Cardiac fibroblast (primary cell): ENCODE data around the gene JPH3.

Experiments
- DNase-seq, 2 donors: peaks; one replicate each; pipeline versions ENCODE4 v3.0.0 to v3.0.0-alpha.2; 2010; ENCODE audit warnings: low read depth in 2 of 2
- H3K4me3 ChIP-seq, 2 donors: replicated peaks in 1 of 2; 1 replicate in 1 of 2; 2 replicates in 1 of 2; pipeline ENCODE4 v1.5.1; 2011; ENCODE audit warnings: low read depth in 2 of 2, low read length in 2 of 2, mild to moderate bottlenecking in 2 of 2, moderate library complexity in 1 of 2
- TF ChIP-seq, protein P1 (sequence below): IDR thresholded peaks from one replicate; pipeline ENCODE4 v1.5.1; 2011; ENCODE audit warnings: low read depth, mild to moderate bottlenecking, low read length, inconsistent platforms

The JPH3 gene

GRCh38 chr16:87618216-87618615 is 15.9 kb downstream of the JPH3 start:
- no peak overlapping the region for H3K4me3 ChIP-seq
- TF ChIP-seq, protein P1, sequence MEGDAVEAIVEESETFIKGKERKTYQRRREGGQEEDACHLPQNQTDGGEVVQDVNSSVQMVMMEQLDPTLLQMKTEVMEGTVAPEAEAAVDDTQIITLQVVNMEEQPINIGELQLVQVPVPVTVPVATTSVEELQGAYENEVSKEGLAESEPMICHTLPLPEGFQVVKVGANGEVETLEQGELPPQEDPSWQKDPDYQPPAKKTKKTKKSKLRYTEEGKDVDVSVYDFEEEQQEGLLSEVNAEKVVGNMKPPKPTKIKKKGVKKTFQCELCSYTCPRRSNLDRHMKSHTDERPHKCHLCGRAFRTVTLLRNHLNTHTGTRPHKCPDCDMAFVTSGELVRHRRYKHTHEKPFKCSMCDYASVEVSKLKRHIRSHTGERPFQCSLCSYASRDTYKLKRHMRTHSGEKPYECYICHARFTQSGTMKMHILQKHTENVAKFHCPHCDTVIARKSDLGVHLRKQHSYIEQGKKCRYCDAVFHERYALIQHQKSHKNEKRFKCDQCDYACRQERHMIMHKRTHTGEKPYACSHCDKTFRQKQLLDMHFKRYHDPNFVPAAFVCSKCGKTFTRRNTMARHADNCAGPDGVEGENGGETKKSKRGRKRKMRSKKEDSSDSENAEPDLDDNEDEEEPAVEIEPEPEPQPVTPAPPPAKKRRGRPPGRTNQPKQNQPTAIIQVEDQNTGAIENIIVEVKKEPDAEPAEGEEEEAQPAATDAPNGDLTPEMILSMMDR = no peak
- DNase-seq = no peak

GRCh38 chr16:87619360-87620200 is 17.3 kb downstream of the JPH3 start:
- TF ChIP-seq, protein P1 = no peak
- H3K4me3 ChIP-seq = no peak overlapping the region
- DNase-seq = no peak

DNA sequence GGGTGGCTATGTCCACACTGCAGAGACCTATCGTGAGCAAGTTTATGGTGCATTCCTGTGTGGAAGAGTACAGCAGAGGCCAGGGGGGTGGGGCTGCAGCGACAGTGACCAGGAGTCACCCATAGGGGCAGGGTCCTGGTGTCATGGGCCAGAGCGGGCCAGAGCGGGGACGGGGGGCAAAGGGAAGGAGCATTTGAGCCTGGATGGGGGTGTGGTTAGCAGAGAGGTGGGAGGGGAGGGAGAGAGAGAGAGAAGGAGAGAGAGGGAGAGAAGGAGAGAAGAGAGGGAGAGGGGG is 17.8 kb downstream of the JPH3 start:
- DNase-seq = no peak
- H3K4me3 ChIP-seq = no peak overlapping the region
- TF ChIP-seq, protein P1 = no peak

DNA sequence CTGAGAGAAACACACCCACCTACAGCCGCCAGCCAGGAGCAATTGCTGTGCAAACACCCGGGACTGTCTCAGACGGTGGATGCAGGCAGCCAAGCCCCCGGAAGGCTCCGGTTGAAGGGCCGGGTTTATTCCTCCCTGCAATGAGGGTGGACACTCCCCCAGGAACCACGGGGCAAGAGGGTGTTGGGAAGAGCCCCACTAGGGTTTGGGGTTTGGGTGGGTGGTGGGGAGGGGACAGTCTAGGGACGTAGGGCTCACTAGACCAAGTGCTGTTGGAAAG is 19.2 kb downstream of the JPH3 start:
- H3K4me3 ChIP-seq = no peak overlapping the region
- TF ChIP-seq, protein P1 = no peak
- DNase-seq = no peak

GRCh38 chr16:87621976-87622713 is 19.8 kb downstream of the JPH3 start:
- no peak for DNase-seq
- TF ChIP-seq, protein P1 = no peak
- H3K4me3 ChIP-seq = no peak overlapping the region

- H3K4me3 ChIP-seq = no peak overlapping the region
- no peak for DNase-seq
- TF ChIP-seq, protein P1 = no peak
These were observed 20.5 kb downstream of the JPH3 start for GRCh38 chr16:87622756-87623319.
